Activated CD8-positive, alpha-beta T cell treated with anti-CD3 and anti-CD28 coated beads for 36 hours (primary cell): ENCODE results near the gene NBAS. TPM values are rescaled to one million over a fixed set of nuclear protein-coding genes. Genes with fewer than 3 reads are reported as not detected.

Source experiments
- ATAC-seq: fragments of 200-7000 bp; cut with Tn5 transposase; one replicate; pipeline ENCODE4 v1.10.0; 2021; ENCODE audit warnings: mild to moderate bottlenecking, moderate library complexity
- CTCF ChIA-PET: fragments of 350-600 bp; sonication (Branson Sonifier 250); formaldehyde crosslinking; loops from one replicate; lab custom pipeline; 2021; ENCODE audit warnings: antibody characterized with exemption; lab: Charles Lee
- POLR2A ChIA-PET: fragments of 350-600 bp; sonication (Branson Sonifier 250); formaldehyde crosslinking; loops from one replicate; lab custom pipeline; 2021; ENCODE audit warnings: antibody characterized with exemption; lab: Charles Lee
- DNase-seq: peaks from one replicate; pipeline ENCODE4 v3.0.0-alpha.2; 2020
- H3K27ac Mint-ChIP-seq: one replicate; pipeline ENCODE4 v1.8.0; 2021; ENCODE audit warnings: mild to moderate bottlenecking, mixed read lengths
- H3K27me3 Mint-ChIP-seq: one replicate; pipeline ENCODE4 v1.8.0; 2021; ENCODE audit warnings: mixed read lengths
- H3K36me3 Mint-ChIP-seq: one replicate; pipeline ENCODE4 v1.8.0; 2021; ENCODE audit warnings: low read depth, mixed read lengths
- H3K4me1 Mint-ChIP-seq: one replicate; pipeline ENCODE4 v1.8.0; 2021; ENCODE audit warnings: low read depth, mixed read lengths
- H3K4me3 Mint-ChIP-seq: one replicate; pipeline ENCODE4 v1.8.0; 2021; ENCODE audit warnings: mild to moderate bottlenecking, moderate library complexity, mixed read lengths
- H3K9me3 Mint-ChIP-seq: one replicate; pipeline ENCODE4 v1.8.0; 2021; ENCODE audit warnings: mixed read lengths
- intact Hi-C: fragments of 100-400 bp; cut with micrococcal nuclease; formaldehyde crosslinking; loops from one replicate; pipeline ENCODE4 v1.10.0; 2022
- total RNA-seq, 2 experiments: library from RNA; stranded (reverse); gene quantifications; one replicate each; pipeline ENCODE4 v1.2.3, GENCODE V29; 2021
- TF ChIP-seq, protein P1 (sequence below): fragments of 200-600 bp; IDR thresholded peaks from one replicate; pipeline ENCODE4 v1.8.0; 2022; ENCODE audit warnings: antibody characterized with exemption, mild to moderate bottlenecking

NBAS gene
- total RNA-seq, 2 experiments from 2014 or later = 40.9 to 41.9 TPM

DNA sequence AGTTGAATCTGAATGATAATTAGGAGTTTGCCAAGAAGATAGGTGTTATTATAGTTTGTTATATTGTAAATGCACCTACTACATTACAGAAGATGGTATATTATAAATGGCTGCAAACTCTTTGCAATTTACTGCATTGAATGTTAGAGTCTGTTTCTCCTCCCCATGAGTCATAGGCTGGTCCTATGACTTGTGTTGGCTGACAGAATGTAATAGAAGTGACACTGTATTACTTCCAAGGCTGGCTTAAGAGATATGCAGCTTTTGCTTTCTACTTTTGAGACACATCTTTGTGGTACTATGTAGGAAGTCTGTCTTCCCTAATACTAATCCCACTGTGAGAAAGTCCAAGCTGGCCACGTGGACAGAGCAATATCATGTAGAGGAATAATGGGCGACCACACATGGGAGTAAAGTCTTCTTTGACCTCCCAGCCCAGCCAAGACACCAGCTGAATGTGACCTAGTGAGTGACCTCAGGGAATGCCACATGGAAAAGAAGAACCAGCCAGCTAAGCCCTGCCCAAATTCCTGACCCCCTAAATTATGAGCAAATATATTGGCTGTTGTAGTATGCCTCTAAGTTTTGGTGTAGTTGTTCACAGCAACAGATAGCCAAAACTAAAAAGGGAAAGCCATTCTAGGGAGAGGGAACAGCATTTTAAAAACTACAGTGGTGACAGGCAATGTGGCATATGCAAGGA is 23.8 kb upstream of the NBAS start:
- TF ChIP-seq, protein P1, sequence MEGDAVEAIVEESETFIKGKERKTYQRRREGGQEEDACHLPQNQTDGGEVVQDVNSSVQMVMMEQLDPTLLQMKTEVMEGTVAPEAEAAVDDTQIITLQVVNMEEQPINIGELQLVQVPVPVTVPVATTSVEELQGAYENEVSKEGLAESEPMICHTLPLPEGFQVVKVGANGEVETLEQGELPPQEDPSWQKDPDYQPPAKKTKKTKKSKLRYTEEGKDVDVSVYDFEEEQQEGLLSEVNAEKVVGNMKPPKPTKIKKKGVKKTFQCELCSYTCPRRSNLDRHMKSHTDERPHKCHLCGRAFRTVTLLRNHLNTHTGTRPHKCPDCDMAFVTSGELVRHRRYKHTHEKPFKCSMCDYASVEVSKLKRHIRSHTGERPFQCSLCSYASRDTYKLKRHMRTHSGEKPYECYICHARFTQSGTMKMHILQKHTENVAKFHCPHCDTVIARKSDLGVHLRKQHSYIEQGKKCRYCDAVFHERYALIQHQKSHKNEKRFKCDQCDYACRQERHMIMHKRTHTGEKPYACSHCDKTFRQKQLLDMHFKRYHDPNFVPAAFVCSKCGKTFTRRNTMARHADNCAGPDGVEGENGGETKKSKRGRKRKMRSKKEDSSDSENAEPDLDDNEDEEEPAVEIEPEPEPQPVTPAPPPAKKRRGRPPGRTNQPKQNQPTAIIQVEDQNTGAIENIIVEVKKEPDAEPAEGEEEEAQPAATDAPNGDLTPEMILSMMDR = no peak
- H3K36me3 Mint-ChIP-seq = peaks cover 6% of the 10 kb centered on the region
- DNase-seq (no peak), ATAC-seq (no peak)
- H3K4me1 Mint-ChIP-seq = peaks cover 2% of the 10 kb centered on the region
- H3K4me3 Mint-ChIP-seq = no peak overlapping the region
- POLR2A ChIA-PET = no interaction called here
- intact Hi-C loops = loop anchor here (10.0 kb wide), 1 partner anchor 410 kb away; no protein-coding TSS in a partner anchor
- no peak overlapping the region for H3K27ac Mint-ChIP-seq
- H3K9me3 Mint-ChIP-seq = no peaks in the 10 kb centered on the region
- CTCF ChIA-PET = interaction anchor here (1.2 to 4.5 kb wide), 3 partner anchors 7 to 681 kb away, joined by 3 to 33 read pairs (median 5); no protein-coding TSS in a partner anchor
- H3K27me3 Mint-ChIP-seq = no peaks in the 10 kb centered on the region

DNA sequence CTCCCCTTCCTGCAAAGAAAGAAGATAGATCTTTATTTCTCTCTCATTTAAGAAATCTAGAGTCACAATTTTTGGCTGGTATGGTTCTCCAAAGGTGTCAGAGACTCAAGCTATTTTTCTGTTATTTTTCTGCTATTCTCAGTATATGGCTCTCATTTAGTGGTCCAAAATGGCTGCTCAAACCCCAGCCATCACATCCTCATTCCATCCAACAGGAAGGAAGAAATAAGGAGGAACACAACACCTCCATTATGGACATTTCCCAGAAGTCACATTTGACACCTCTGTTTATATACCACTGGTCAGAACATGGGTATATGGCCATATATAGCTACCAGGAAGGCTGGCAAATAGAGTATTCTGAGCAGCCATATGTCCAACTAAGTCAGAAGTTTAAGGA is 23.2 kb upstream of the NBAS start:
- Mint-ChIP-seq H3K4me1 (peaks cover 2% of the 10 kb centered on the region), H3K36me3 (peaks cover 6% of the 10 kb centered on the region), H3K9me3 (no peaks in the 10 kb centered on the region), H3K4me3 (no peak overlapping the region), H3K27ac (no peak overlapping the region), H3K27me3 (no peaks in the 10 kb centered on the region)
- TF ChIP-seq, protein P1 = no peak
- POLR2A ChIA-PET = no interaction called here
- intact Hi-C loops = loop anchor here (10.0 kb wide), 1 partner anchor 410 kb away; no protein-coding TSS in a partner anchor
- DNase-seq (no peak), ATAC-seq (no peak)
- CTCF ChIA-PET = interaction anchor here (1.2 to 1.3 kb wide), 2 partner anchors 8 to 681 kb away, joined by 3 to 5 read pairs; no protein-coding TSS in a partner anchor

DNA sequence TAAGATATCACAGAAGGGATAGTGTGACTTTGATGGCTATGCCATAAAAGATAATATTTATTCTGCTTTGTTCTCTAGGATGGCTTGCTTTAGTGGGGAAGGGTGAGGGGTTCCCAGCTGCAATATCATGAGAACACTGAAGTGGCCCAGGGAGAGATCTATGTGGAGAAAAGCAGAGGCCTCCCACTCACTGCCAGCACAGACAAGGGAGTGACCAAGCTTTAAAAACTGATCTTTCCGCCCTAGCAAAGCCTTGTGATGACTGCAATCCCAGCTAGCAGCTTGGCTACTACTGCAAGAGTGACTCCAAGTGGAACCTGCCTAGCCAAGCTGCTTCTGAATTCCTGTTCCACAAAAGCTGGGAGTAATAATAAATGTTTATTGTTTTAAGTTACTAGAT is 22.7 kb upstream of the NBAS start:
- ChIA-PET CTCF (interaction anchor here (1.2 to 1.3 kb wide), 2 partner anchors 8 to 680 kb away, joined by 3 to 5 read pairs; no protein-coding TSS in a partner anchor), POLR2A (no interaction called here)
- ATAC-seq = no peak
- no peaks in the 10 kb centered on the region for H3K9me3 Mint-ChIP-seq
- no peak for DNase-seq
- H3K4me3 Mint-ChIP-seq = no peak overlapping the region
- peaks cover 3% of the 10 kb centered on the region for H3K27me3 Mint-ChIP-seq
- no peaks in the 10 kb centered on the region for H3K4me1 Mint-ChIP-seq
- H3K36me3 Mint-ChIP-seq = peaks cover 1% of the 10 kb centered on the region
- TF ChIP-seq, protein P1 = no peak
- no peak overlapping the region for H3K27ac Mint-ChIP-seq
- intact Hi-C loops = loop anchor here (10.0 kb wide), 1 partner anchor 409 kb away; no protein-coding TSS in a partner anchor

DNA sequence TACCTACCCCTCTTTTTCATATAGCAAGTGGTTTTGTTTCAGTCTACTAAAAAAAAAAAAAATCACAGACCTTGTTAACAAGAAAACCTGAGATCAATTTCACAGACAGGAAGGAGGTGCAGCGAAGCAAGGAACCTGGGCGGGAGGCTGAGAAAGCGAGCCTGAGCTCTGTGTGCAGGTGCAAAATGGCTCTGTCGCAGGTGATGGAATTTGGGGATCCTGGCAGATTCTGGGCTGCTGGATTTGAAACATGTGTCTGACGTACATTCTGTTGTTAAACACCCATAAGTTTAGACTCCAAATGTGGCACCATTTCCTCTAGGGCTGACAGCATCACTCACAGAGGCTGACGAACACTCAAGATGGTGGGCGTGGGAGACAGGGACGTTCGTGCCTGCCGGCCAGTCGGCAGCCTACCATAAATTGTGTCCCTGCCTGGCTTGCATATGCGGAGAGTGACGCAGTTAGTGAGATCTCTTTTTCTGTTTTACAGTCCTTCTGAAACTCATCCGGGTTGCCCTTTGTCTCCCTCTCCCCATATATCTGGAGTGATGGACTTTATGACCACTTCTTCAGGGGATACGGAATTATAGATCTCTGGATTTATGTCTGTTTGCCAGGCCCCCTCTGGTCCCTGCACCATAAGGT is 21.7 kb upstream of the NBAS start:
- peaks cover 5% of the 10 kb centered on the region for H3K27me3 Mint-ChIP-seq
- no peaks in the 10 kb centered on the region for H3K36me3 Mint-ChIP-seq
- H3K4me1 Mint-ChIP-seq = no peaks in the 10 kb centered on the region
- no peak overlapping the region for H3K4me3 Mint-ChIP-seq
- TF ChIP-seq, protein P1 = no peak
- DNase-seq (no peak), ATAC-seq (no peak)
- intact Hi-C loops = loop anchor here (10.0 kb wide), 1 partner anchor 408 kb away; no protein-coding TSS in a partner anchor
- no peak overlapping the region for H3K27ac Mint-ChIP-seq
- H3K9me3 Mint-ChIP-seq = no peaks in the 10 kb centered on the region
- ChIA-PET POLR2A (no interaction called here), CTCF (no interaction called here)

DNA sequence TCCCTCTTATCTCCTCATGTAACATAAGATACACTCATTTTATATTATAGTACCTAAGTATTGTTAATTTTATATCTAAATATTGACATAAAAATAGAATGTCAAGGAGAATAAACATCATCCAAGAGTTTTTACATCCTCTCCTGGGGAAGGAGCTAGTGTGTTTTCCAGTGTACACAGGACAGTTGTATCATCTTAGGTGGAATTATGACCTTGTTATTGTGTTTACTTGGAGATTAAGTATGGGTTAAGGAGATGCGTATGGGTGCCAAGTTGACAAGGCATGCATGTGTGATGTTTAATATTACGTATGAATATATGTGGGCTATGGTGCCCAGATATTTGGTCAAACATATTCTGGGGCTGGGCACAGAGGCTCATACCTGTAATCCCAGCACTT is 19.3 kb upstream of the NBAS start:
- peaks cover 5% of the 10 kb centered on the region for H3K27me3 Mint-ChIP-seq
- no peak overlapping the region for H3K4me3 Mint-ChIP-seq
- ATAC-seq = no peak
- H3K27ac Mint-ChIP-seq = no peak overlapping the region
- no peak for DNase-seq
- intact Hi-C loops = loop anchor here (10.0 kb wide), 1 partner anchor 406 kb away; no protein-coding TSS in a partner anchor
- H3K9me3 Mint-ChIP-seq = no peaks in the 10 kb centered on the region
- H3K36me3 Mint-ChIP-seq = no peaks in the 10 kb centered on the region
- no peaks in the 10 kb centered on the region for H3K4me1 Mint-ChIP-seq
- CTCF ChIA-PET = no interaction called here
- TF ChIP-seq, protein P1 = no peak
- POLR2A ChIA-PET = no interaction called here
